ENCODE measurements around the gene GNAZ.

The GNAZ gene

DNA sequence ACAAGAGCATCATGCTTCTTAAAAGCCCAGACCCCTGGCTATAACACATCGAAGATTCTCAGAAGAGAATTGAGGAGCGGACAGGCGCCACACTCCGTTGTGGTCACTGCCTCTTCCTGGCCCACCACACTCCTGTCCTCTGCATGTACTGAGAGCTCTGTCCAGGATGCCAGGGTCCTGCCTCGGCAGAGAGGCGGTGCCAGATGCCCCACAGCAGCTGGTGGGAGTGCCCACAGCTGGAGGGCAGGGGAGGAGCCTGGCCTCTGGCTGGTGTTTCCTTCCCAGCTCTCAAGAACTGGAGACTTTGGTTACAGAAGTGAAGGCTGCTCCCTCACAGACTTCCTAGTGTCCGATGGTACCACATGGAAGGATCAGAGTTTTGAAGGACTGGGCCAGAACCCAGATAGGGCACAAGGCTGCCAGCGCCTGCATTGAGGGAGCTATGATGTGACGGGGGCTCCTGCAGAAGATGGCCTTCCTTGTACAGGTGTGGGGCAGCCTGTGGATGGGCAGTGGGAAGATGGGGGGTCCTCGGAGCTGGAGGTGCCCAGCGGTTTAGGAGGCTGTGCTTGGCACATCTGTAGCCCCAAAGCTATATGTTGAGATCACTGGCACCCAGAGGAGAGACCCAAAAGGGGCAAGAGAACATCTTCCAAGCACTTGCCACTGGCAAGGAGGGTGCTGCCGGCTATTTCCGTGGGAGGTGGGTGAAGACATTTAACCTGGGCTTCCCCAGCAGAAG, 52.1 kb downstream of the GNAZ start:
- Histone ChIP-seq H3K27me3 (ENCODE audit: control insufficient read depth in 1 of 2, insufficient read depth in 2 of 2, low read length in 2 of 2) (no peaks in the 10 kb centered on the region), H3K4me1 (ENCODE audit: insufficient read depth, low read length) (peaks cover 9% of the 10 kb centered on the region), H3K27ac (ENCODE audit: low read depth, low read length) (no peak overlapping the region), H3K4me3 (ENCODE audit: low read depth in 1 of 2, low read length in 2 of 2) (no peak overlapping the region), H3K9me3 (ENCODE audit: low read length) (no peaks in the 10 kb centered on the region), H3K9ac (ENCODE audit: low read length) (no peak overlapping the region), H3K36me3 (ENCODE audit: insufficient read depth, low read length) (no peaks in the 10 kb centered on the region)

DNA sequence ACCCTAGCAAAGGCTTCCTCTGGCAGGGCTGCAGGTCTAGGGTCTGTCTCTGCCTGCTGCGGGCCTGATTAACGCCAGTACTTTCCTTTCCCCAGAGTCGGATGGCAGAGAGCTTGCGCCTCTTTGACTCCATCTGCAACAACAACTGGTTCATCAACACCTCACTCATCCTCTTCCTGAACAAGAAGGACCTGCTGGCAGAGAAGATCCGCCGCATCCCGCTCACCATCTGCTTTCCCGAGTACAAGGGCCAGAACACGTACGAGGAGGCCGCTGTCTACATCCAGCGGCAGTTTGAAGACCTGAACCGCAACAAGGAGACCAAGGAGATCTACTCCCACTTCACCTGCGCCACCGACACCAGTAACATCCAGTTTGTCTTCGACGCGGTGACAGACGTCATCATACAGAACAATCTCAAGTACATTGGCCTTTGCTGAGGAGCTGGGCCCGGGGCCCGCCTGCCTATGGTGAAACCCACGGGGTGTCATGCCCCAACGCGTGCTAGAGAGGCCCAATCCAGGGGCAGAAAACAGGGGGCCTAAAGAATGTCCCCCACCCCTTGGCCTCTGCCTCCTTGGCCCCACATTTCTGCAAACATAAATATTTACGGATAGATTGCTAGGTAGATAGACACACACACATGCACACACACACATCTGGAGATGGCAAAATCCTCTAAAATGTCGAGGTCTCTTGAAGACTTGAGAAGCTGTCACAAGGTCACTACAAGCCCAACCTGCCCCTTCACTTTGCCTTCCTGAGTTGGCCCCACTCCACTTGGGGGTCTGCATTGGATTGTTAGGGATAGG, 52.9 kb downstream of the GNAZ start:
- Histone ChIP-seq H3K4me3 (ENCODE audit: low read depth in 1 of 2, low read length in 2 of 2) (no peak overlapping the region), H3K27ac (ENCODE audit: low read depth, low read length) (no peak overlapping the region), H3K4me1 (ENCODE audit: insufficient read depth, low read length) (peaks cover 5% of the 10 kb centered on the region), H3K36me3 (ENCODE audit: insufficient read depth, low read length) (no peaks in the 10 kb centered on the region), H3K9me3 (ENCODE audit: low read length) (no peaks in the 10 kb centered on the region), H3K27me3 (ENCODE audit: control insufficient read depth in 1 of 2, insufficient read depth in 2 of 2, low read length in 2 of 2) (no peaks in the 10 kb centered on the region), H3K9ac (ENCODE audit: low read length) (no peak overlapping the region)

DNA sequence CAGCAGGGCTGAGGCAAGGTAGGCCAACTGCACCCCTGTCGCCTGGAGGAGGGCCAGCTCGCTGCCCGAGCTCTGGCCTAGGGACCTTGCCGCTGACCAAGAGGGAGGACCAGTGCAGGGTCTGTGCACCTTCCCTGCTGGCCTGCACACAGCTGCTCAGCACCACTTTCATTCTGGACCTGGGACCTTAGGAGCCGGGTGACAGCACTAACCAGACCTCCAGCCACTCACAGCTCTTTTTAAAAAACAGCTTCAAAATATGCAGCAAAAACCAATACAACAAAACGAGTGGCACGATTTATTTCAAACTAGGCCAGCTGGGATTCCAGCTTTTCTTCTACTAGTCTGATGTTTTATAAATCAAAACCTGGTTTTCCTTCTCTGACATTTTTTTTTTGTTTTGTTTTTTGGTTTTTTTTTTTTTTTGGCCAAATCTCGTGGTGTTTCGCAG, 53.5 kb downstream of the GNAZ start:
- H3K27ac ChIP-seq (ENCODE audit: low read depth, low read length) = no peak overlapping the region
- peaks cover 6% of the 10 kb centered on the region for H3K4me1 ChIP-seq (ENCODE audit: insufficient read depth, low read length)
- H3K9ac ChIP-seq (ENCODE audit: low read length) = no peak overlapping the region
- no peaks in the 10 kb centered on the region for H3K36me3 ChIP-seq (ENCODE audit: insufficient read depth, low read length)
- no peaks in the 10 kb centered on the region for H3K27me3 ChIP-seq (ENCODE audit: control insufficient read depth in 1 of 2, insufficient read depth in 2 of 2, low read length in 2 of 2)
- no peak overlapping the region for H3K4me3 ChIP-seq (ENCODE audit: low read depth in 1 of 2, low read length in 2 of 2)
- no peaks in the 10 kb centered on the region for H3K9me3 ChIP-seq (ENCODE audit: low read length)

- no peaks in the 10 kb centered on the region for H3K36me3 ChIP-seq (ENCODE audit: insufficient read depth, low read length)
- H3K9ac ChIP-seq (ENCODE audit: low read length) = no peak overlapping the region
- H3K27ac ChIP-seq (ENCODE audit: low read depth, low read length) = no peak overlapping the region
- H3K27me3 ChIP-seq (ENCODE audit: control insufficient read depth in 1 of 2, insufficient read depth in 2 of 2, low read length in 2 of 2) = no peaks in the 10 kb centered on the region
- H3K4me1 ChIP-seq (ENCODE audit: insufficient read depth, low read length) = peaks cover 6% of the 10 kb centered on the region
- H3K9me3 ChIP-seq (ENCODE audit: low read length) = no peaks in the 10 kb centered on the region
- H3K4me3 ChIP-seq (ENCODE audit: low read depth in 1 of 2, low read length in 2 of 2) = no peak overlapping the region
Measured at GRCh38 chr22:23124611-23125511, 54.5 kb downstream of the GNAZ start.

GRCh38 chr22:23125512-23126103, 55.3 kb downstream of the GNAZ start:
- H3K4me1 ChIP-seq (ENCODE audit: insufficient read depth, low read length) = peaks cover 6% of the 10 kb centered on the region
- H3K27me3 ChIP-seq (ENCODE audit: control insufficient read depth in 1 of 2, insufficient read depth in 2 of 2, low read length in 2 of 2) = no peaks in the 10 kb centered on the region
- no peak overlapping the region for H3K9ac ChIP-seq (ENCODE audit: low read length)
- H3K9me3 ChIP-seq (ENCODE audit: low read length) = no peaks in the 10 kb centered on the region
- H3K27ac ChIP-seq (ENCODE audit: low read depth, low read length) = no peak overlapping the region
- H3K4me3 ChIP-seq (ENCODE audit: low read depth in 1 of 2, low read length in 2 of 2) = no peak overlapping the region
- no peaks in the 10 kb centered on the region for H3K36me3 ChIP-seq (ENCODE audit: insufficient read depth, low read length)

DNA sequence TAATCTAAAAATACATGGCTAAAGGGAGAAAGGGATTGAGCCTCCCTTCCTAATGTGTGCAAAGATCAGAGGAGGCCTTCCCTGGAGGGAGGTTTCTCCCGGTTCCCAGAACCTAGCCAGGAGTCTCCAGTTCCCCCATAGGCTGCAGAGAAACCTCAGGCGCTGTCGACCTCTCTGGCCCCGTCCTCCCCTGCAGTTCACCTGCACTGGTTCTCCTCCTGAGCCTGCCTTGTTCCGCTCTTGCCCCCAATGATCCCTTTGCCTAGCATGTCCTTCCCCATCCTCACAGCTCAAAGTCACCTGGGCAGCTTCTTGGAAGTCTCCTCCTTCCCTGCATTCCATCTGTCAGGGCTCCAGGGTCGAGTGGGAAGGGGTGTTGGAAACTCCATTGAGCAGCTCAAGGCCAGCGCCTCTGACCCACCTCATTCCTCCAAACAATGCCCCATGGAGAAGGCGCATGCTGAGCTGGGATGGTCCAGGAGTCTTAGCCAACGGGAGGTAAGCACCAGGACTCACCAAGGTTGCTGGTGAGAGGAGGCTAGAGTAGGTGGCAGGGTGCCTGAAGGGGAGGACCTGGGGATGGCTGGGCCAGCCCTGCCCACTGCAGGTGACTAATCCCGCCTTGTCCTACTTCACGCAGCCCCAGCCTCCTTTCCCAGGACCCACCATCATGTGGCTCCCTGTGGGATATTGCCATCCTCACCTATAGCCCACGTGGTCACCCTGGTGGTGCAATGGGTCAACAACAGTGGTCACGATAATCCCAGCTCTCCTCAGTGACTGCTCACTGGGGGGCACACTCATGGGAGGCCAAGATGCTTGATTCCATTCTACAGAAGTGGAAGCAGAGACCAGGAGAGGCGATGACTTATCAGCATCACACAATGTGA, 56.1 kb downstream of the GNAZ start:
- Histone ChIP-seq H3K36me3 (ENCODE audit: insufficient read depth, low read length) (no peaks in the 10 kb centered on the region), H3K27me3 (ENCODE audit: control insufficient read depth in 1 of 2, insufficient read depth in 2 of 2, low read length in 2 of 2) (no peaks in the 10 kb centered on the region), H3K9ac (ENCODE audit: low read length) (no peak overlapping the region), H3K27ac (ENCODE audit: low read depth, low read length) (no peak overlapping the region), H3K9me3 (ENCODE audit: low read length) (no peaks in the 10 kb centered on the region), H3K4me1 (ENCODE audit: insufficient read depth, low read length) (peaks cover 6% of the 10 kb centered on the region), H3K4me3 (ENCODE audit: low read depth in 1 of 2, low read length in 2 of 2) (no peak overlapping the region)

DNA sequence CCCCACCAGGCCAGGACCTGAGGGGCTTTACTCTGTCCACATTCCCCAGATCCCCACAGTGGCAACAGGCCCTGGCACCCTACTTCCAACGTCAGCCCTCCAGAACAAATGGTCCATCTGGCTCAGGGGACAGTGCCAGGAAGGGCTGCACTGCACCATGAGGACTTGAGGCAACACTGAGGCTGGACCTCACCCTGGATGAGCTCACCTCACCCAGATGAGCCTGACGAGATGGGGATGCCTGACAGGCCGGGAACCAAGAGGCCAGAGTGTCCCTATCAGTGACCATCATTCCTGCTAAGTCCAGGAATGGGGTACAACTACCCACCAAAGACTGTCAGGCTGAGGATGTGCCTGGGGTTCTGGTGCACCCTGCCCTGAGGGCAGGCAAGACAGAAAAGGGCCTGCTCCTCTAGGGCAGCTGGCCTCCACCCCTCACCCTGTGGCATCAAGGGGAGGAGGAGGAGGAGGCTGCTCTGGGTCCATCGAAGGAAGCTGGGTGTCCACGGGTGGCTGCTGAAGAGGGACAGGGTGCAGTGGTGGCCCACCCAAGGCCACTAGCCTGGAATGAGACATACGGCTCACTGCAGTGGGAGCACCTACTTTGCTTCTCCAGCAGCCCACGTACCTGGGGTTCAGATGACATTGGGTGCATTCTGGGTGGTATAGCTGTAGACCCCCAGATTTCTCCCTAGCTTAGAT, 56.9 kb downstream of the GNAZ start:
- Histone ChIP-seq H3K27ac (ENCODE audit: low read depth, low read length) (no peak overlapping the region), H3K4me3 (ENCODE audit: low read depth in 1 of 2, low read length in 2 of 2) (no peak overlapping the region), H3K27me3 (ENCODE audit: control insufficient read depth in 1 of 2, insufficient read depth in 2 of 2, low read length in 2 of 2) (no peaks in the 10 kb centered on the region), H3K9ac (ENCODE audit: low read length) (no peak overlapping the region), H3K4me1 (ENCODE audit: insufficient read depth, low read length) (peaks cover 6% of the 10 kb centered on the region), H3K36me3 (ENCODE audit: insufficient read depth, low read length) (no peaks in the 10 kb centered on the region), H3K9me3 (ENCODE audit: low read length) (no peaks in the 10 kb centered on the region)

DNA sequence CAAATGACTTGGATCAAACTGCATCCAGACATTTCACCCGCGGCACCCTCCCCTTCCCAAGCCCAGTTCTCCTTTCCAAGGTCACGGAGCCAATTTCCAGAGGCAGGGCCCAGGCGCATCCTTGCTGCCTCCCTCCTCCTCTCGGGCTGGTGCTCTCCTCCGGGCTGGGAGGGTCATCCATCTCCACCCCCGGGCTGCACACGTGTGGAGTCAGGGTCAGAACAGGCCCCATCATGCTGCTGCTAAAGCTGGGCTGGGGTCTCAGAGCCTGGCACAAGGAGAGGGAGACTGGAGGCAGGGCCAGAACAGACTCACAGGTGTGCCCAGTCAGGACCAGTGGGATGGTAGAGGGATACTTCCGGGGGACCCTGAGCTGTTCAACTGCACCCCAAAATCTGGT, 57.5 kb downstream of the GNAZ start:
- H3K4me3 ChIP-seq (ENCODE audit: low read depth in 1 of 2, low read length in 2 of 2) = no peak overlapping the region
- H3K36me3 ChIP-seq (ENCODE audit: insufficient read depth, low read length) = no peaks in the 10 kb centered on the region
- H3K9ac ChIP-seq (ENCODE audit: low read length) = no peak overlapping the region
- H3K9me3 ChIP-seq (ENCODE audit: low read length) = no peaks in the 10 kb centered on the region
- H3K27me3 ChIP-seq (ENCODE audit: control insufficient read depth in 1 of 2, insufficient read depth in 2 of 2, low read length in 2 of 2) = no peaks in the 10 kb centered on the region
- H3K4me1 ChIP-seq (ENCODE audit: insufficient read depth, low read length) = peaks cover 6% of the 10 kb centered on the region
- H3K27ac ChIP-seq (ENCODE audit: low read depth, low read length) = no peak overlapping the region

- peaks cover 6% of the 10 kb centered on the region for H3K4me1 ChIP-seq (ENCODE audit: insufficient read depth, low read length)
- H3K36me3 ChIP-seq (ENCODE audit: insufficient read depth, low read length) = no peaks in the 10 kb centered on the region
- H3K27me3 ChIP-seq (ENCODE audit: control insufficient read depth in 1 of 2, insufficient read depth in 2 of 2, low read length in 2 of 2) = no peaks in the 10 kb centered on the region
- no peaks in the 10 kb centered on the region for H3K9me3 ChIP-seq (ENCODE audit: low read length)
- no peak overlapping the region for H3K9ac ChIP-seq (ENCODE audit: low read length)
- no peak overlapping the region for H3K27ac ChIP-seq (ENCODE audit: low read depth, low read length)
- H3K4me3 ChIP-seq (ENCODE audit: low read depth in 1 of 2, low read length in 2 of 2) = no peak overlapping the region
Measured at GRCh38 chr22:23128269-23129108, 58.2 kb downstream of the GNAZ start.

Measured in muscle layer of colon (tissue), 2 donors.